H1 (cell line): ENCODE measurements around the gene SSBP3. TPM values are rescaled to one million over a fixed set of nuclear protein-coding genes. Genes with fewer than 3 reads are reported as not detected.
A peak's percentile ranks its signal among the peaks of the same experiment; 100 is the strongest.

Experiments
- CTCF ChIA-PET: fragments of 300-600 bp; sonication (Branson Sonifier 250); formaldehyde crosslinking; loops from one replicate; lab custom pipeline; 2021; ENCODE audit not compliant: partially characterized antibody; lab: Charles Lee
- POLR2A ChIA-PET: fragments of 300-600 bp; sonication (Branson Sonifier 250); formaldehyde crosslinking; loops from one replicate; lab custom pipeline; 2021; ENCODE audit warnings: inconsistent platforms; ENCODE audit not compliant: partially characterized antibody; lab: Charles Lee
- DNase-seq, 2 experiments: peaks; one replicate each; pipeline versions ENCODE4 v3.0.0 to v3.0.0-alpha.2; 2010 to 2022; ENCODE audit warnings: low spot score in 2 of 2, low read depth in 1 of 2, mixed read lengths in 1 of 2
- FAIRE-seq: peaks from 2 replicates; lab custom pipeline; 2011; peaks lifted over from hg19 to GRCh38; lab: Jason Lieb, UNC
- H2AFZ ChIP-seq: 2 replicates; pipeline ENCODE4 v1.8.1; 2012; ENCODE audit warnings: low read length, inconsistent platforms
- H2AK5ac ChIP-seq: 2 replicates; pipeline ENCODE4 v1.6.1; 2013; ENCODE audit warnings: low read depth, low read length
- H2BK120ac ChIP-seq: replicated peaks from 2 replicates; pipeline ENCODE3; 2013; ENCODE audit warnings: low read depth, low read length, inconsistent platforms
- H2BK12ac ChIP-seq: 2 replicates; pipeline ENCODE4 v1.6.1; 2013; ENCODE audit warnings: low read depth, low read length
- H2BK15ac ChIP-seq: 2 replicates; pipeline ENCODE4 v1.6.1; 2013; ENCODE audit warnings: low read length
- H2BK20ac ChIP-seq: 2 replicates; pipeline ENCODE4 v1.6.1; 2013; ENCODE audit warnings: low read length
- H2BK5ac ChIP-seq: 2 replicates; pipeline ENCODE4 v1.6.1; 2013; ENCODE audit warnings: low read depth, low read length
- H3K14ac ChIP-seq: 2 replicates; pipeline ENCODE4 v1.6.1; 2013; ENCODE audit warnings: inconsistent platforms; ENCODE audit not compliant: insufficient read length
- H3K18ac ChIP-seq: 2 replicates; pipeline ENCODE4 v1.6.1; 2013; ENCODE audit warnings: low read length; ENCODE audit errors: extremely low read depth
- H3K23ac ChIP-seq: 2 replicates; pipeline ENCODE4 v1.6.1; 2013; ENCODE audit warnings: inconsistent platforms; ENCODE audit not compliant: insufficient read length
- H3K23me2 ChIP-seq: 2 replicates; pipeline ENCODE4 v1.6.1; 2013; ENCODE audit warnings: low read depth, low read length
- H3K27ac ChIP-seq: 2 replicates; pipeline ENCODE4 v1.6.1; 2011; ENCODE audit warnings: low read depth, low read length, inconsistent platforms
- H3K27me3 ChIP-seq, 4 experiments: replicated peaks in 1 of 4; 1 replicate in 1 of 4; 2 replicates in 3 of 4; pipeline versions ENCODE4 v1.6.1 to v1.8.1; 2011 to 2013; ENCODE audit warnings: low read length in 3 of 4, mild to moderate bottlenecking in 3 of 4, inconsistent platforms in 2 of 4, mixed read lengths in 2 of 4, moderate library complexity in 1 of 4; ENCODE audit not compliant: control insufficient read depth in 3 of 4, insufficient read depth in 3 of 4; ENCODE audit errors: extremely low read depth in 1 of 4
- H3K36me3 ChIP-seq, 4 experiments: 2 replicates each; pipeline versions ENCODE4 v1.6.1 to v1.8.1; 2011 to 2013; ENCODE audit warnings: mild to moderate bottlenecking in 4 of 4, low read length in 3 of 4, moderate library complexity in 2 of 4, control low read depth in 1 of 4, inconsistent platforms in 1 of 4; ENCODE audit not compliant: insufficient read depth in 4 of 4, control insufficient read depth in 2 of 4
- H3K4ac ChIP-seq: replicated peaks from 2 replicates; pipeline ENCODE3; 2013; ENCODE audit warnings: low read length, low read depth, mixed read lengths, inconsistent platforms; ENCODE audit not compliant: insufficient read length
- H3K4me1 ChIP-seq, 4 experiments: replicated peaks in 1 of 4; 1 replicate in 1 of 4; 2 replicates in 3 of 4; pipeline versions ENCODE4 v1.6.1 to v1.8.1; 2011 to 2013; ENCODE audit warnings: low read length in 3 of 4, inconsistent platforms in 2 of 4, mixed read lengths in 1 of 4; ENCODE audit not compliant: insufficient read depth in 4 of 4, control insufficient read depth in 3 of 4
- H3K4me2 ChIP-seq, 2 experiments: 2 replicates each; pipeline versions ENCODE4 v1.6.1 to v1.8.1; 2011 to 2013; ENCODE audit warnings: low read depth in 2 of 2, low read length in 2 of 2, control low read depth in 1 of 2, inconsistent platforms in 1 of 2, mild to moderate bottlenecking in 1 of 2; ENCODE audit not compliant: insufficient read depth in 1 of 2
- H3K4me3 ChIP-seq, 4 experiments: fragments of 200-600, 300-600 bp in 1 of 4; sonication (generic), shearing (Covaris generic), sonication (Bioruptor Twin) in 1 of 4; 2 replicates each; pipeline versions ENCODE4 v1.5.1 to v1.8.1; 2011 to 2016; ENCODE audit warnings: low read length in 4 of 4, low read depth in 3 of 4, control low read depth in 2 of 4, inconsistent platforms in 2 of 4, mild to moderate bottlenecking in 2 of 4, mixed read lengths in 1 of 4, moderate library complexity in 1 of 4; ENCODE audit not compliant: insufficient read depth in 2 of 4; ENCODE audit errors: extremely low read depth in 1 of 4
- H3K56ac ChIP-seq: replicated peaks from 2 replicates; pipeline ENCODE3; 2013; ENCODE audit warnings: low read depth, mild to moderate bottlenecking, mixed read lengths, low read length, inconsistent platforms; ENCODE audit not compliant: insufficient read length
- H3K79me1 ChIP-seq: 2 replicates; pipeline ENCODE4 v1.6.1; 2013; ENCODE audit warnings: low read depth, low read length, control low read depth
- H3K79me2 ChIP-seq, 2 experiments: 2 replicates each; pipeline versions ENCODE4 v1.6.1 to v1.8.1; 2012 to 2013; ENCODE audit warnings: low read length in 2 of 2, mild to moderate bottlenecking in 2 of 2, inconsistent platforms in 1 of 2; ENCODE audit not compliant: insufficient read depth in 2 of 2, control insufficient read depth in 1 of 2
- H3K9ac ChIP-seq, 4 experiments: replicated peaks in 1 of 4; 1 replicate in 1 of 4; 2 replicates in 3 of 4; pipeline versions ENCODE4 v1.6.1 to v1.8.1; 2011 to 2013; ENCODE audit warnings: low read depth in 3 of 4, low read length in 3 of 4, control low read depth in 2 of 4, mild to moderate bottlenecking in 2 of 4, moderate library complexity in 2 of 4, inconsistent platforms in 1 of 4; ENCODE audit errors: extremely low read depth in 1 of 4
- H3K9me3 ChIP-seq, 2 experiments: 2 replicates each; pipeline versions ENCODE4 v1.6.1 to v1.8.1; 2012 to 2013; ENCODE audit warnings: mild to moderate bottlenecking in 2 of 2, moderate library complexity in 2 of 2, control low read depth in 1 of 2, inconsistent platforms in 1 of 2, low read depth in 1 of 2, low read length in 1 of 2, mixed read lengths in 1 of 2; ENCODE audit not compliant: insufficient read depth in 2 of 2
- H4K20me1 ChIP-seq, 2 experiments: replicated peaks in 1 of 2; 2 replicates each; pipeline versions ENCODE3 to v1.8.1; 2011 to 2013; ENCODE audit warnings: inconsistent platforms in 2 of 2, low read length in 2 of 2, mild to moderate bottlenecking in 1 of 2; ENCODE audit not compliant: insufficient read depth in 2 of 2, control insufficient read depth in 1 of 2
- H4K5ac ChIP-seq: 2 replicates; pipeline ENCODE4 v1.6.1; 2013; ENCODE audit warnings: low read length, low read depth, mixed read lengths, inconsistent platforms; ENCODE audit not compliant: insufficient read length
- H4K8ac ChIP-seq: 2 replicates; pipeline ENCODE4 v1.8.0; 2013; ENCODE audit warnings: mild to moderate bottlenecking, moderate library complexity, low read length, inconsistent platforms; ENCODE audit not compliant: insufficient read depth; ENCODE audit errors: extremely low read depth
- H4K91ac ChIP-seq: replicated peaks from 2 replicates; pipeline ENCODE3; 2013; ENCODE audit warnings: low read length, mixed read lengths, inconsistent platforms; ENCODE audit not compliant: insufficient read length
- EZH2 ChIP-seq: fragments of 200-600 bp; sonication (generic); IDR thresholded peaks from 2 replicates; pipeline ENCODE4 v1.7.1; 2012; ENCODE audit warnings: low read depth, mild to moderate bottlenecking, moderate library complexity, low read length, inconsistent platforms; ENCODE audit not compliant: severe bottlenecking
- JUND ChIP-seq: IDR thresholded peaks from 2 replicates; pipeline ENCODE4 v1.6.1; 2011; ENCODE audit warnings: mild to moderate bottlenecking, improper control_type of control experiment, low read length
- MAFK ChIP-seq: IDR thresholded peaks from 2 replicates; pipeline ENCODE4 v1.6.1; 2012; ENCODE audit warnings: low read depth, mild to moderate bottlenecking, improper control_type of control experiment, low read length
- NRF1 ChIP-seq: IDR thresholded peaks from 2 replicates; pipeline ENCODE4 v1.6.1; 2011; ENCODE audit warnings: mild to moderate bottlenecking, low read depth, low read length, improper control_type of control experiment
- RFX5 ChIP-seq: IDR thresholded peaks from 2 replicates; pipeline ENCODE4 v1.6.1; 2011; ENCODE audit warnings: low read depth, low read length, improper control_type of control experiment, borderline replicate concordance
- SP1 ChIP-seq: IDR thresholded peaks from 2 replicates; pipeline ENCODE4 v1.6.1; 2011; ENCODE audit warnings: low read depth, low read length
- TAF7 ChIP-seq: optimal IDR thresholded peaks from 2 replicates; pipeline ENCODE3; 2011; ENCODE audit warnings: low read depth, mild to moderate bottlenecking, inconsistent platforms, low read length, moderate library complexity, borderline replicate concordance
- TEAD4 ChIP-seq: IDR thresholded peaks from 2 replicates; pipeline ENCODE4 v1.6.1; 2012; ENCODE audit warnings: low read depth, low read length, inconsistent platforms, mixed read lengths
- WGBS, 2 experiments: shearing (Covaris generic) in 1 of 2; methylation state at CpG; one replicate each; pipeline versions ENCODE4 v1.1.6 to v1.1.7; 2013 to 2015; ENCODE audit warnings: low lambda C conversion rate in 2 of 2, mixed read lengths in 2 of 2, inconsistent platforms in 1 of 2, low coverage in 1 of 2, missing lambda C conversion rate in 1 of 2; ENCODE audit not compliant: insufficient replicate concordance in 2 of 2, insufficient coverage in 1 of 2, insufficient read length in 1 of 2; ENCODE audit errors: extremely low coverage in 1 of 2, missing lambda C conversion rate in 1 of 2; 5-methylcytosine and 5-hydroxymethylcytosine counted together
- polyA plus RNA-seq, 7 experiments: library from polyadenylated mRNA; depleted of rRNA in 3 of 7; stranded (reverse) in 5 of 7; unstranded in 2 of 7; fragments of >200 nt in 5 of 7; fragments of 200-250 nt in 2 of 7; gene quantifications; 1 replicate in 5 of 7; 2 replicates in 1 of 7; 4 replicates in 1 of 7; pipeline versions ENCODE4 v1.2.1 to v1.2.3, GENCODE V29; 2011 to 2013; ENCODE audit warnings: missing spikeins in 2 of 7, mixed read lengths in 2 of 7
- total RNA-seq: library from RNA; stranded (reverse); fragmentation: NEBNext Ultra II Directional; extraction: Animal tissue kit (Norgen Biotek cat#: 25700); gene quantifications from 2 replicates; pipeline ENCODE4 v1.2.1, GENCODE V29; 2021
- TF ChIP-seq, protein P1 (sequence below), 3 experiments: IDR thresholded peaks; 1 replicate in 2 of 3; 2 replicates in 1 of 3; pipeline versions ENCODE4 v1.5.1 to v1.6.1; 2011; ENCODE audit warnings: low read length in 3 of 3, mild to moderate bottlenecking in 3 of 3, inconsistent platforms in 2 of 3, low read depth in 1 of 3, moderate library complexity in 1 of 3; ENCODE audit not compliant: insufficient read depth in 1 of 3; ENCODE audit errors: control extremely low read depth in 1 of 3

The SSBP3 gene
- total and polyA plus RNA-seq, 2 of the 8 experiments (the other 6 are each of a cell fraction or from before 2014, with no cell fraction given), result 99.7 to 133 TPM

GRCh38 chr1:54247863-54248515 is 158.2 kb downstream of the SSBP3 start:
- WGBS, 2 experiments, result 91% methylated on average over 11 of the region's 11 CpGs; no CpG with 5 or more reads in 1 of the 2 experiments
- Histone ChIP-seq H2BK12ac (no peak overlapping the region), H3K9ac (no peak overlapping the region; a peak in 1 of 7 replicates), H2BK5ac (peak overlapping the region; percentile 44; the same call in 1 of the 2 replicates), H3K36me3 (peaks cover under 1 to 17% (median 12%) of the 10 kb centered on the region in 4 experiments; a peak in 5 of 8 replicates), H2BK15ac (no peak overlapping the region), H3K23ac (no peak overlapping the region), H2BK120ac (no peak overlapping the region), H4K5ac (no peak overlapping the region), H4K8ac (no peak overlapping the region; the same call in 1 of the 2 replicates), H3K9me3 (no peaks in the 10 kb centered on the region), H3K18ac (no peak overlapping the region; the same call in 1 of the 2 replicates), H4K20me1 (peaks cover 7 to 10% of the 10 kb centered on the region in 2 experiments), H4K91ac (no peak overlapping the region), H3K4me1 (no peaks in the 10 kb centered on the region; a peak in 1 of 7 replicates), H3K79me1 (peaks cover 3% of the 10 kb centered on the region; the same call in 1 of the 2 replicates), H3K56ac (no peak overlapping the region), H3K23me2 (no peaks in the 10 kb centered on the region), H2AFZ (no peak overlapping the region), H3K79me2 (no peaks in the 10 kb centered on the region), H2BK20ac (no peak overlapping the region; the same call in 1 of the 2 replicates), H3K4me3 (no peak overlapping the region), H2AK5ac (no peak overlapping the region), H3K27me3 (no peaks in the 10 kb centered on the region; a peak in 1 of 7 replicates), H3K14ac (no peak overlapping the region), H3K4ac (no peak overlapping the region), H3K4me2 (no peak overlapping the region), H3K27ac (no peak overlapping the region)
- no peak for DNase-seq
- ChIA-PET CTCF (interaction anchor here (1.2 to 2.1 kb wide), 2 partner anchors 15 to 29 kb away, joined by 3 to 4 read pairs; no protein-coding TSS in a partner anchor), POLR2A (no interaction called here)
- FAIRE-seq, result no peak
- TF ChIP-seq, protein P1, sequence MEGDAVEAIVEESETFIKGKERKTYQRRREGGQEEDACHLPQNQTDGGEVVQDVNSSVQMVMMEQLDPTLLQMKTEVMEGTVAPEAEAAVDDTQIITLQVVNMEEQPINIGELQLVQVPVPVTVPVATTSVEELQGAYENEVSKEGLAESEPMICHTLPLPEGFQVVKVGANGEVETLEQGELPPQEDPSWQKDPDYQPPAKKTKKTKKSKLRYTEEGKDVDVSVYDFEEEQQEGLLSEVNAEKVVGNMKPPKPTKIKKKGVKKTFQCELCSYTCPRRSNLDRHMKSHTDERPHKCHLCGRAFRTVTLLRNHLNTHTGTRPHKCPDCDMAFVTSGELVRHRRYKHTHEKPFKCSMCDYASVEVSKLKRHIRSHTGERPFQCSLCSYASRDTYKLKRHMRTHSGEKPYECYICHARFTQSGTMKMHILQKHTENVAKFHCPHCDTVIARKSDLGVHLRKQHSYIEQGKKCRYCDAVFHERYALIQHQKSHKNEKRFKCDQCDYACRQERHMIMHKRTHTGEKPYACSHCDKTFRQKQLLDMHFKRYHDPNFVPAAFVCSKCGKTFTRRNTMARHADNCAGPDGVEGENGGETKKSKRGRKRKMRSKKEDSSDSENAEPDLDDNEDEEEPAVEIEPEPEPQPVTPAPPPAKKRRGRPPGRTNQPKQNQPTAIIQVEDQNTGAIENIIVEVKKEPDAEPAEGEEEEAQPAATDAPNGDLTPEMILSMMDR (IDR thresholded peaks at IDR 0.05; ENCODE audit: control extremely low read depth in 1 of 3, insufficient read depth in 1 of 3, low read depth in 1 of 3, low read length in 3 of 3), result no peak
- TF ChIP-seq SP1 (no peak), JUND (no peak), RFX5 (no peak), MAFK (no peak), NRF1 (no peak), EZH2 (no peak), TAF7 (no peak), TEAD4 (no peak)
